IPS-15b (cell line): ENCODE data around the gene CCDC51.
"Not testable (repeated sequence)": the region's sequence is repeated elsewhere in the genome, so short reads cannot be mapped to it uniquely, and the experiment has no call there.

Experiments used
- H3K27me3 ChIP-seq: one replicate; pipeline ENCODE4 v1.6.1; 2013; ENCODE audit warnings: low read length; ENCODE audit not compliant: control insufficient read depth, insufficient read depth
- H3K36me3 ChIP-seq: one replicate; pipeline ENCODE4 v1.6.1; 2013; ENCODE audit warnings: low read length; ENCODE audit not compliant: control insufficient read depth, insufficient read depth
- H3K4me1 ChIP-seq: one replicate; pipeline ENCODE4 v1.6.1; 2013; ENCODE audit warnings: mild to moderate bottlenecking, low read length; ENCODE audit not compliant: control insufficient read depth, insufficient read depth
- H3K4me3 ChIP-seq: one replicate; pipeline ENCODE4 v1.5.1; 2013; ENCODE audit warnings: low read depth, low read length
- H3K9ac ChIP-seq: one replicate; pipeline ENCODE4 v1.6.1; 2013; ENCODE audit warnings: low read depth, mild to moderate bottlenecking, low read length
- H3K9me3 ChIP-seq: one replicate; pipeline ENCODE4 v1.6.1; 2013; ENCODE audit warnings: mild to moderate bottlenecking, low read length; ENCODE audit not compliant: control insufficient read depth, insufficient read depth

Gene CCDC51

DNA sequence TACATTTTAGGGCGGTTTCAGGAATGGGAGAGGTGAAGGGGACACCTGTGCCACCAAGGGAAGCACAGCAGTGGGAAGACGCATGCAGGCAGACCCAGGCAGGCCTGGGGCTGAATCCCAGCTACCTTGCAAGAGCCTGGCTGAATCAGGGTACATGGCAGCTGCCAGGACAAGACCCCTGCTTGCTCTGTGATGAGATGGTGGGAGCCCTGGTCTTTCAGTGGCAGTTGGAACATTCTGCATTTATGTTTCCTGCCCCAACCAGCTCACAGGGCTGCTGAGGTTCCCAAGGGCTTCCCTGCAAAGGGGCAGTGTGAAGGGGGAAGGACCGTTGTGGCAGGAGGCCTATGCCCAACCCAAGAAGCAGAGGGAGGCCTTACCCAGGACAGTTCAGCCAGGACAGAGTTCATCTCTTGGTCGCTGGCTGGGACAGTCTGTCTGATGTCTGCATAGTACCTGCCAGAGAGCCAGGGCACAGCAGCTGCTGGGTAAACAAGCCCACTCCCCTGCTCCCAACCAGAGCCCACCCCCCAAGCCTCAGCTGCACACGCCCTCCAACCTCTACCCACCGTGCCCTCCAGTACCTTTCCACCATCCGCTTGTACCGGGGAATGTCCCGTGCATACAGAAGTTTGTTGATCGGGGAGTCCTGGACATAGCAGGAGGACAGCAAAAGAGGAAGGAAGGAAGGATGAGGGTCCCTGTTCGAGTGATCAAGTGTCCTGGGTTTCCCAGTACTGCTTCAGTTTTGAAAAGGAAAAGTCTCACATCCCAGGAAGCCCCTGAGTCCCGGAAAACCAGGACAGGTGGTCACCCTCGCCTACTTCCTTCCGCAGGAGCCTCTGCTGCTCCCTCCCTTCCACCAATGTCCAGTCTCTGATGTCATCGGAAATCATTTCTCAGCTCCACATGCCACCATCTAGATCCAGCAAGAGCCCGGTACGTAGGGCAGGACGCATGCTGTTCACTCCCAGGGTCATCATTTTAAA is 33.2 kb downstream of the CCDC51 start:
- no peak overlapping the region for H3K9ac ChIP-seq
- no peaks in the 10 kb centered on the region for H3K4me1 ChIP-seq
- H3K4me3 ChIP-seq, result no peak overlapping the region
- peaks cover 70% of the 10 kb centered on the region for H3K36me3 ChIP-seq
- no peaks in the 10 kb centered on the region for H3K9me3 ChIP-seq
- H3K27me3 ChIP-seq, result no peaks in the 10 kb centered on the region

DNA sequence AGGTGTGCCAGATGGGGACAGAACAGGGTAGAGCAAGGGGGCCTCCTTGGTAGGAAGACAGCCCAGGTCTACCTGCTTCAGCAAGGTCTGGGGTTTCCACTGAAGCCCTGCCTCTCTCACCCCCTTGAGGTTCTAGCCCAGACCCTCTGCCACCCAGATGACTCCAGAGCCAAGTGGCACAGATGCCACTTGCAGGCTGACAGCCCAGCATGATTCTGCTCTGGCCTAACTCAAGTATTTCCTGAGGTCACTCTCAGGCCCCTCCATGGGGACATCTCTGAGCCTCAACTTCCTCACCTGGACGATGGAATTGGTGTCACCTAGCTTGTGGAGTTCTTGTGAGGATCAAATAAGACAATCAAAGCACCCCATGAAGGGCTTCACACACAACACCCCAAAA is 33.9 kb downstream of the CCDC51 start:
- Histone ChIP-seq H3K9ac (no peak overlapping the region), H3K4me3 (no peak overlapping the region), H3K9me3 (no peaks in the 10 kb centered on the region), H3K27me3 (no peaks in the 10 kb centered on the region), H3K4me1 (no peaks in the 10 kb centered on the region), H3K36me3 (peaks cover 62% of the 10 kb centered on the region)

DNA sequence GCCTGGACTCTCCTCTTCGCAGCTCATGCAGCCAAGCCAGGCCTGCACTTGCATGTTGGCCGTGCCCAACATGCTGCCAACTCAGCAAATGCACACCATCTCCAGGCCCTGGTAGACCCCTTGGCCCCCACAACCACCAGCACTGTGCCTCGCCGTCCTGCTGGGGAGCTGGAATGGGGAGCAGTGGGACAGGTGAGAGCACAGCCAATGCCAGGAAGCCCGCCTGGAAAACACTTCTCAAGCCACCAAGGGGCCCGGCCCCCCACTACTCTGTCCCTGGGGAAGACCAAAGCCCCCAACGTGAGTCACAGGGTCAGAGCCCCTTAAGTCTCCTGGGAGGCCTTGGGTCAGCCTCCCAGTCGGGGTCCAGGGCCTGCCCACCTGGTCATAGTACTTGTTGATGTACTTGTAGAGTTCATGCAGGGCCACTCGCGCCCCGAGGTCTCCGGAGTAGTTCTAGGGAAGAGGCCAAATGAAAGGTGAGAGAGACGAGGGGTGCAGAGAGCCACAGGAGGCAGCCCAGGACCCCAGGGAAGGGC is 34.5 kb downstream of the CCDC51 start:
- Histone ChIP-seq H3K9ac (no peak overlapping the region), H3K9me3 (no peaks in the 10 kb centered on the region), H3K4me1 (no peaks in the 10 kb centered on the region), H3K36me3 (peaks cover 57% of the 10 kb centered on the region), H3K4me3 (no peak overlapping the region), H3K27me3 (no peaks in the 10 kb centered on the region)

DNA sequence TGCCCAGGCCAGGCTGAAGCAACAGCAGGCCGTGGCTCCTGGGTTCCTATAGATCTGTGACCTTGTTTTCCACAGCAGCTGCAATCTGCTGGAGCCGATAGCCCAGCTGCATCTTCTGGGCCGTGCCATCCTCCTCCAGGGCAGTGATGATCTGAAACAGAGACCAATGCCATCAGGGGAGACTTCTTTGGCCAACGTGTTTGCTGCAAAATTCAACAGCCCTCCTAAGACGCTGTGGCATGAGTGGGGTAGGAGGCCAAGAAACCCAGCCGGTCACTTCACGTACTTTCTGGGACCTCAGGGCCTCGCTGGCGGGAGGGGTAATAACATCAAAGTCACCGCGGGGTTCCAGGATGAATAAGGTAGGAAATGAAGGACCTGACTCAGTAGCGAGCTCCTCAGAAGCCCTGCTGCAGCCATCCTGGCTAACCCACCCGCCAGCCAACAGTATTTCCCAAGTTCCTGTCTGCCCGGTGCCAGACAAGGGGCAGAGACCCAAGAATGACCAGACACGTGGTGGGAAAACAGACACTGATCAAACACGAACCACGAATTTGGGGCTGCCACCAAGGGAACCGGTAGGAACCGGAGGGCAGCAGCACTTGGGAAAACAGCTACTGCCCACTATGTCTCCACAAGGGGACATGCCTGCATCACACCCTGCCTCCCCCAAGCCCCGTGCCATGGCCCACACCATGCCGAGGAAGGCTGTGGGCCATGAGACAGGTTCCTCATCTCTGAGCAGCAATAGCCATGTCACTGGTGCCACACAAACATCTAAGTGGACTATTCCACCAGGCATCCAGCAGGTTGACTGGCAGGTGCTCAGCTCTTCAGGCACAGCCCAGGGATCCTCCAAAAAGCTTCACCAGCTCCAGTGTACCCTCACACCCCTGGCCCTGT is 35.2 kb downstream of the CCDC51 start:
- Histone ChIP-seq H3K9ac (no peak overlapping the region), H3K4me1 (no peaks in the 10 kb centered on the region), H3K36me3 (peaks cover 50% of the 10 kb centered on the region), H3K4me3 (no peak overlapping the region), H3K9me3 (no peaks in the 10 kb centered on the region), H3K27me3 (no peaks in the 10 kb centered on the region)

DNA sequence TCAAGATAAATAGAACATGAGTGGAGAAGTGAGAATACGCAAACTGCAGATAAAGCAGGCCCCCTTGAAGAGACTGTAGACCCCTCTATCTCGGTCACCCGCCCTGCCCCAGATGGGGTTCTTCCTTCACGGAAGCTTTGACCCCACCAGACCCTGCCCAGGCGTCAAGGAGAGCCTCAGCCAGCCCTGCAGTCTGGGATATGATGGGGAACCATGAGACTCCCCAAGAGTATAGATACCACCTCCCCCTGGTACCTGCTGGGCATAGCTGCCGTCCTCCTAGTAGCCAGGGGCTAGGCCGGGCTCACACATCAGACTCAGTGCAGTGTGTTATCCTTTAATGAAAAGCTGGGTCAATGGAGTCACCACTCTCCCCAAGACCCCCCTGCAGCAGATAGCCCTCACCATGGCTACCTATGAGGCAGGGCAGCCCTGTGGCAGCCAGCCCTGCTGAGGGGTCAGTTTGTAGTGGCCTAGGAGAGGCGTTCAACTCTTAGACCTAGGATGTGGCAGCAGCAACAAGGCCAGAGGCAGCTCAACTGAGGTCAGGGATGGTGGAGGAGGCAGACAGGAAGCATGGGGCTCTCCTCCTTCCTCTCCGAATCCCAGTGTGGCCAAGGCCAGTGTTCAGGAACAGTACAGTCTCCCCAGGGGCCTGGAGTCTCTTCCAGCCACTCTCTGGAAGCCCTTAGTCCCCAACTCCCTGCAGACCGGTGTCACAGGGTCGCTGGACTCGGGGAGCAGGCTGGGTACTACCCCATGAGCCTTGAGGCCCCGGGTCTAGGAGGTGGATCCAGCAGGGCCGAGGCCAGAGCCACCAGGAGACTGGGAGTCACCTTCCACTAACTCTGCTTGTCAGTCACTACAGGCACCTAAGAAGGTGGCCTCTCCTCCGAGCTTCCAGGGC is 36.1 kb downstream of the CCDC51 start:
- no peak overlapping the region for H3K9ac ChIP-seq

DNA sequence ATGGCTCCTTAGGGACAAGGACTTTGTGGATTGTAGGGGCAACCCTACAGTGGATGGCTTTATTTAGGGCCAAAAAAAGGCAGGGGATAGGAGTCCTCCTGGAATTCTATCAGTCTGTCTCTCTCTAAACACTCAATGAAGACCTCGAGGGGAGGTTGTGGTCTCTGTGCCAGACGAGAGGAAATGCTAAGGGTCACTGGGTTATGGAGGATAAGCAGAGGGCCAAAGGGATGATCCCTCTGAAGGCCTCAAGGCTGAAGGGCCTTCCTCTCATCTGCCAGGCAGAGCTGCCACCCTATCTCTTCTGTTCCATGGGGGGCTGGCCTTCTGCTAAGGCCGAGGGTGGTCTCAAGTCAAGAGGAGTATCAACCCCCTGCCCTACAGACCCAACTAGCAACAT is 37.0 kb downstream of the CCDC51 start:
- Histone ChIP-seq H3K4me1 (peaks cover 4% of the 10 kb centered on the region), H3K36me3 (peaks cover 34% of the 10 kb centered on the region), H3K9ac (no peak overlapping the region), H3K9me3 (no peaks in the 10 kb centered on the region), H3K4me3 (no peak overlapping the region), H3K27me3 (no peaks in the 10 kb centered on the region)

More for the DNA sequence above, 36.1 kb downstream of the CCDC51 start:
- Histone ChIP-seq H3K4me1 (peaks cover 4% of the 10 kb centered on the region), H3K36me3 (peaks cover 40% of the 10 kb centered on the region), H3K9me3 (no peaks in the 10 kb centered on the region), H3K4me3 (no peak overlapping the region), H3K27me3 (no peaks in the 10 kb centered on the region)

DNA sequence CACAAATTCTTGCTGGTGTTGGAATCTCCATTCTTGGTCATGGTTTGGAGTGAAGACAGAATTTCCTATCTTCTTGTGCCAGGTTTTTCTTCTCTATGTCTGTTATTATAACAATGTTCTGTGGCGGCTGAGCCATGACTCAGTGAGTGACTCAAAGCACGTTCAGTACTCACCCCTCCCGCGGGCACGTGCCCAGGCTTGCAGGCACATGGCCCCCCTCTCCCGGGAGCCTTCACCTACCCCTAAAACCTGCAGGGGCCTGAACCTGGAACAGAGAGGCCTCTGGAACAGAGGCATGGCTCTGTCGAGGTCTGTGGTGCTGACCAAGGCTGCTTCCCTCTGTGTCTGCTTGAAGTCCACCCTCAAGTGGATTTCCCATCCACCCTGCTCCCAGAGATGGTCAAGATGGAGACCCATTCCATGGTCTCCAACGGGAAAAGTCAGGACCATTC is 37.6 kb downstream of the CCDC51 start:
- Histone ChIP-seq H3K36me3 (peaks cover 31% of the 10 kb centered on the region), H3K9ac (no peak overlapping the region), H3K4me3 (no peak overlapping the region), H3K9me3 (no peaks in the 10 kb centered on the region), H3K27me3 (no peaks in the 10 kb centered on the region), H3K4me1 (peaks cover 4% of the 10 kb centered on the region)

DNA sequence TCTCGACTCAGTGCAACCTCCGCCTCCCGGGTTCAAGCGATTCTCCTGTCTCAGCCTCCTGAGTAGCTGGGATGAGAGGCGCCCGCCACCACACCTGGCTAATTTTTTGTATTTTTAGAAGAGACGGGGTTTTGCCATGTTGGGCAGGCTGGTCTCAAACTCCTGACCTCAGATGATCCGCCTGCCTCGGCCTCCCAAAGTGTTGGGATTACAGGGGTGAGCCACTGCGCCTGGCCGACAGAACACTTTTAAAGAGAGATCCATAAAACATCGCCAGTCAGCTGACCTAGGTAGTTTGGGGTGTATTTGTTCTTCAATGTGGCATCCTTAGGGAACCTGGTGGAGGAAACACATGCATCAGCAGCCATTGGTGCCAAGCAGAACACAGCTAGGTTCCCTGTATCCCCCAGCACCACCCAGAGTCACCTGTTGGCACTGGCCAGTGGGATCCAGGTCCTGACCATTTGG is 38.5 kb downstream of the CCDC51 start:
- not testable (repeated sequence) for H3K4me1 ChIP-seq, H3K9me3 ChIP-seq, H3K9ac ChIP-seq, H3K27me3 ChIP-seq, H3K4me3 ChIP-seq
- peaks cover 25% of the 10 kb centered on the region for H3K36me3 ChIP-seq

DNA sequence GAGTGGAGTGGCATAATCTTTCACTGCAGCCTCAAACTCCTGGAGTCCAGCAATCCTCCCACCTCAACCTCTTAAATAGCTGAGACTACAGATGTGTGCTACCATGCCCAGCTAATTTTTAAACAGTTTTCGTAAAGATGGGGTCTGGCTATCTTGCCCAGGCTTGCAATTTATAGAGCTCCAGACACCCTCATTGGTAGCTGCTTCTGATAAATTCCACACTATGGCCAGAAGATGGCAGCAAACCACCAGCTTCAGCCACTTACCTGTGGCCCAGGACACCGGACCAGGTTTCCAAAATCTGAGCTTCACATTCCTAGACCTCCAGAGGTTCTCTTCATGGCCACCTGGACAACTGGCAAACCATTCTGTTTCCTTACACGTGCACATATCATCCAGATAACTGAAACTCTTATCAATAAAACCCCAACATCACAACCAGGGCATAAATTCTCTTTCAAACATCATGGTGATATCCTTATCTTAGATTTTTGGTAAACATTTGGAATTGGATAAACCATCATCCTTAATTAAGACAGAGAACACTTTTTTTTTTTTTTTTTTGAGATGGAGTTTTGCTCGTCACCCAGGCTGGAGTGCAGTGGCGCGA is 39.0 kb downstream of the CCDC51 start:
- Histone ChIP-seq H3K36me3 (peaks cover 20% of the 10 kb centered on the region), H3K9me3 (no peaks in the 10 kb centered on the region), H3K9ac (no peak overlapping the region), H3K4me3 (no peak overlapping the region), H3K4me1 (peaks cover 4% of the 10 kb centered on the region), H3K27me3 (no peaks in the 10 kb centered on the region)

DNA sequence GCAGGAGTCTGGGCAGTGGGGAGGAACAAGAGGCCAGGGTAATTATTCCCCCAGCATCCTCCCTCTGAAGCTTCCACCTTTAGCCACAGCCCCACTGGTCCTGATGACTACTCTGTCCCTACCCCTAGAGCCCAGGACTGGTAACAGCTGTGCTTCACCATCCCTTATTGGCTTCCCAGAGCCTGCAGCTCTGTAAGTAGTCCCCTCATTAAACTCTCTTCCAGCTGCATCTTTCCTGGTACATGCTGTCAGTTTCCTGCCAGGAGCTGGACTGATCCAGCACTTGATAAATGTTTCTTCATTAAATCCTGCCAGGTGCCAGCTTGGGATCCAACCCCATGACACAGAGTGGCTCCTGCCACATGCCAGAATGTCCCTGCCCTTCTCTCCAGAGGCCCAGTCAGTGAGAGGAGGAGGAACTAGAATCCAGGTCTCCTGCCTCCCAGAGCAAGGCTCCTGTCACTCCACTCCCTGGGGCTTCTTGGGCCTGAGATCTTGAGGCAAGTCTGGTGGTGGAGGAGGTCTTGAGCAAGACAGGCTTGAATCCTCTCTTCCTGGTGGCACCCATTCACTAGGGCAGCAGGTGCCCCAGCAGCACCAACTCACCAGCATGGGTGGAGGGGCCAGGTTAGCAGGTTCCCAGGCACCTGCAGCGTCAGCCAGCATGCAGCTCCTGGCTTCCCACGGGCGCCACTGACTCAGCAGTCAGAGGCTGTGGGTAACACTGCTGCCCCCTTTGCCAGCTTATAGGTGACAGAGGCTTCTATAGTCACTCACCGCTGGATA is 40.3 kb downstream of the CCDC51 start:
- H3K36me3 ChIP-seq, result peaks cover 11% of the 10 kb centered on the region
- H3K4me1 ChIP-seq, result peaks cover 4% of the 10 kb centered on the region
- H3K9me3 ChIP-seq, result no peaks in the 10 kb centered on the region
- H3K9ac ChIP-seq, result no peak overlapping the region
- no peak overlapping the region for H3K4me3 ChIP-seq
- no peaks in the 10 kb centered on the region for H3K27me3 ChIP-seq
